Fibroblast of mammary gland (primary cell): ENCODE data around the gene TCF7L1.

Experiments used
- DNase-seq: peaks from one replicate; pipeline ENCODE4 v3.0.0-alpha.2; 2010; ENCODE audit warnings: low read depth
- H3K4me3 ChIP-seq: 2 replicates; pipeline ENCODE4 v1.5.1; 2011; ENCODE audit warnings: low read depth, mild to moderate bottlenecking, low read length, moderate library complexity; ENCODE audit not compliant: control insufficient read depth
- CTCF ChIP-seq: conservative IDR thresholded peaks from 2 replicates; pipeline ENCODE4 v1.5.1; 2011; ENCODE audit warnings: low read depth, low read length, inconsistent platforms; ENCODE audit not compliant: control insufficient read depth, insufficient read depth

TCF7L1 gene

GRCh38 chr2:85213404-85213803, 80.2 kb downstream of the TCF7L1 start:
- no peak for TF ChIP-seq CTCF
- DNase-seq, result no peak
- no peak overlapping the region for H3K4me3 ChIP-seq

GRCh38 chr2:85213901-85214512, 80.8 kb downstream of the TCF7L1 start:
- DNase-seq, result no peak
- TF ChIP-seq CTCF, result no peak
- no peak overlapping the region for H3K4me3 ChIP-seq

GRCh38 chr2:85215081-85215447, 81.9 kb downstream of the TCF7L1 start:
- no peak overlapping the region for H3K4me3 ChIP-seq
- DNase-seq, result no peak
- no peak for TF ChIP-seq CTCF

GRCh38 chr2:85215448-85216401, 82.5 kb downstream of the TCF7L1 start:
- no peak overlapping the region for H3K4me3 ChIP-seq
- no peak for TF ChIP-seq CTCF
- peak; percentile 86 for DNase-seq

GRCh38 chr2:85216927-85217326, 83.7 kb downstream of the TCF7L1 start:
- H3K4me3 ChIP-seq, result no peak overlapping the region
- no peak for TF ChIP-seq CTCF
- no peak for DNase-seq

GRCh38 chr2:85221067-85221691, 88.0 kb downstream of the TCF7L1 start:
- H3K4me3 ChIP-seq, result no peak overlapping the region
- no peak for TF ChIP-seq CTCF
- peak; percentile 88 for DNase-seq
